ENCODE results near the gene SLC25A21.

The SLC25A21 gene

GRCh38 chr14:37045340-37046061 is 126.9 kb downstream of the SLC25A21 start:
- DNase-seq (ENCODE audit: low read depth in 2 of 2) = no peak

GRCh38 chr14:37037636-37038387 is 134.6 kb downstream of the SLC25A21 start:
- no peak for DNase-seq (ENCODE audit: low read depth in 2 of 2)

DNA sequence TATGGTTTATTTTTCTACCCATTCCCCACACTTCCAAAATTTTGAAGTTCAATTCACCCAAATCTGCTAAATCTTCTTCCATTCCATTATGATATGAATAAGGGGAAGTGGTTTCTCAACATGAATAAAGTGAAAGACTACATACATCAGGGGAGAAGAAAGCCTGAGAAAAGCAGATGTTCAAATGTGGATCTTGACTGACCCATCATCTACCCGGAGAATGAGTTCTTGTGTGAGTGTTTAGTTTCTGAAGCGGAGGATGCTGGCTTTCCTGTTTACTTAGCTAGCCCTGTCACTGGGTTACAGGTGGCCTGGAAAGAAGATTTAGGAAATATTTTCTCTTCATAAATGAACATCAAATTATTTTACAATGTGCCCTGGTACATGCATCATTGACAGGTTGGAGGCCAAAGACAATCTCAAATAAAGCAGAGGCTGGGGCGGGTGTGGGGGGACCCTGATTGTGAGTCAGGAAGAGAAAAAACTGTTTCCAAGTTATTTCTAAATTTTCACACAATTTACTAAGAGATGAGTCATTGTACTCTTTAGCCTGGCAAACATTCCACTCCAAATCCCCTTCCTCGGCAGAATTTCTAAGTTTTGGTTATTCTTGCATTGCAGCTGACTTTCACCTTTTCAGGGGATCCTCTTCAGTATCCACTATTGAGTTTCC is 135.6 kb downstream of the SLC25A21 start:
- no peak for DNase-seq (ENCODE audit: low read depth in 2 of 2)

- no peak for DNase-seq (ENCODE audit: low read depth in 2 of 2)
Observed at GRCh38 chr14:37035401-37035800, 137.0 kb downstream of the SLC25A21 start.

DNA sequence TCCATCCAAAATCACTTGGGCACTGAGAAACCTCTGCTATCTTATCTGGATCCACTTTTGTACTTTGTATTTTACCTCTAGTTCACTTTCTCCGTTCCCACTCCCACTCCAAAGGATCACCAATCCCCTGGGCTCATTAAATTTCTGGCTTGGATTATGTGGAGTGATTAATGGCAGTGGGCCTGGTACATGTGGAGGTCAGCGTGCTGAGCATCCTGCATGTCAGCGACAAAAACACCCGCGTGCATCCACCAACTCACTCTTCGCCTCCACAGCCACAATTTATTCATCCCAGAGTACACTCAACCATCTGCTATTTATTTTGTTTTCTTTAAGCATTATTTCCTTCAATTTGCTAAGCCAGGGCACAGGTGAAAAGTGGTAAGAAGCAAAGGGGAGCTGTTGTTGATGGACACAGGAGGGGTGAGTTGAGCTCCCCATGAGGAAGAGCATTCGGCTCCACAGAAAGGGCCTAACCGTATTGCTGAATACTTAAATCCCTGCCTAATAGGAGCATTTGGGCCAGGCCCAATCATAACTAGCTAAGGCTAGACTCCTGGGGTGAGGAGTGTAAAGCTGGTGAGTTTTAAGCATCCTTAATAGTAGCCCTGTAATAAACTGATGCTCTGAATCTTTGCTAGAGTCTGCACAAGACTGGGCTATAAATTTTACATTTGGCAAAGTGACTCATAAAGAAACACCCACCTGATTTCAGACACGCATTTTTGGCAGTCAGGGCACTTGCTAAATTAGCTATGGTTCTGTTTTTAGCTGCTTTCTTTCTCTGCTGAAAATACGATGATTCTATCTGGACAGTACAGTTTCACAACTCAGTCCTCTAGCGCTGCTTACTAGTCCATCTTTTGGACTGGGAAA is 137.8 kb downstream of the SLC25A21 start:
- no peak for DNase-seq (ENCODE audit: low read depth in 2 of 2)

- DNase-seq (ENCODE audit: low read depth in 2 of 2) = no peak
Observed at GRCh38 chr14:37032863-37033262, 139.5 kb downstream of the SLC25A21 start.

GRCh38 chr14:37027188-37027824 is 145.1 kb downstream of the SLC25A21 start:
- no peak for DNase-seq (ENCODE audit: low read depth in 2 of 2)

DNA sequence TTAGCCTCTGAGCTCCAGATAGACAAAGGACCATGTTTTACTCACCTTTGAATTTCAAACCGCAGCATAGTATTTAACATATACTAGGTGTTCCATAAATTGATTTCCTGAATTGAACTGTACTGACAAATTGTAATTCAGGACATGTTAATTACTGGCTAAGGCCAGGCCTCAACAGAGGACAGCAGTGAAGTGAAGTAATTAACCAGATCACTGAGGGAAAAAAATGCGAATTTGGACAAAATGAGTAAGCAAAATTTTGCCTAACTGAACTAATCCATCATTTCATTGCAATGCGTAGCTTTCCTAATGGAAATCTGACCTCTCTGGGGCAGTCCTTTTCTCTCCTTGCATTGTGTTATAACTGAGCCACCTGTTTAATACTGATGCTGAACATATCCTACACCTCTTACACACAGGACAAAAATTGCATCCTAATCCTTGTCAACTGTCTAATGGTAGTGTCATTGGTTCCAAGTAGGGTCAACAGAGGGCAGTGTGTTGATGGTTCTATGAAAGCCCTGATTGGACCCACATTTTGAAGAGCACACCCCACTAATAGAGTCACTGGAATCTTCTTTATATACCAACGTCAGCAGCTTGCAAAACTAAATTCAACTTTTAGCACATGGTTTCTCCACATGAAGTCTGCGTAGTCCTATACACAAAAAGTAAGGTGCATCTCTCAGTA is 148.4 kb downstream of the SLC25A21 start:
- DNase-seq (ENCODE audit: low read depth in 2 of 2) = no peak

DNA sequence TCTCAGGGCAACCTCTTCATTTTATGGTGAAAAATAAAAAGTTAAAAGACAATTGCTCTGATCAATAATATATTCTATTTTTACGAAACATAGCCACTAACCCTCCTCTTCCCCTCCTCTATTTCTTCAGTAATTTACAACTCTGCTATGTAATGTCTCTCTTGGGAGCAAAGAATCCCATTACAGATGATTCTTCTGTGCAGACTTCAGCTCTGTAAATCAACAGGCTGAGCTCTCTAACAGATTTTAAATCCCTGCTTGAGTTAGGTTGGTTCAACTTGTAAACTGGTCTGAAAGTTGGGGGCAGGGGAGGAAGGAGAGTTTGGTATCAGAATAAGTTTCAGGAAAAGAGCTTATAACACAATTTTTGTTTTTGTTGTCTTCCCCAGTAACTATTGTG is 151.0 kb downstream of the SLC25A21 start:
- DNase-seq (ENCODE audit: low read depth in 2 of 2) = no peak

DNA sequence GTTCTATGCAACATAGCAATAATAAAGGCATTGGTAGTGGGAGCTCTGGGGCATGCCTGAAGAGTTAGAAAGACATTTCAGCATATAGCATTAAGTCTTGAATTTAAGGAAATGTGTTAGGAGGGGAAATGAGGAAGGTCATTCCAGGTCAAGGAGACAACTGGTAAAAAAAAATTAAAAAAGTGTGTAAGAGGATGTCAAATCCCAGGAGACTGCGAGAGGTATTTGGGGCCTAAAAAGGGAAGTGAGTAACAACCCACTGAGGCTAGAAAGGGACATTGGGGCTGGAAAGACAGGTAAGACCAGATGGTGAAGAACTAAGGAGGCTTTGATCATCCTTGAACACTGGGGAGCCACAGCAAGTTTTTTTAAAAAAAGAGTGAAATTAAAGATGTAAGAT is 152.9 kb downstream of the SLC25A21 start:
- DNase-seq (ENCODE audit: low read depth in 2 of 2) = no peak

- no peak for DNase-seq (ENCODE audit: low read depth in 2 of 2)
Observed at GRCh38 chr14:37018571-37019240, 153.7 kb downstream of the SLC25A21 start.

DNA sequence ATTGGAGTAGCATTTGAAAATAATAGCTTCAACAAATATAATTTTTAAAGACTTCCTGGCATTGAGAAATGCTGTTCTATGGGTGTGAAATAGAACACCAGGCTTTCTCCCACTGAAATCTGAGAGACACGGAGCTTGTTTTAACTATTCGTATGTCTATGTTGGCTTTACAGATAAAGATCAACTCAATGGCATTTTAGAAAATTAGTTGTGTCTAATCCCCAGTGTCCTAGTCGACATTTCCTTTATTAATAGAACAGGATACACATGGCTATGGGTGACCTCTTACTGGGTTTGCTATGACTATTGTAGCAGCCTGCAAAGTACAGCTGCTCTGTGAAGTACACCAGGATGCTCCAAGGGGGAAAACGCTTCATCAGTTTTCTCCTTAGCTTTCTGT is 159.3 kb downstream of the SLC25A21 start:
- no peak for DNase-seq (ENCODE audit: low read depth in 2 of 2)

- DNase-seq (ENCODE audit: low read depth in 2 of 2) = no peak
Observed at GRCh38 chr14:36998686-36999085, 173.7 kb downstream of the SLC25A21 start.

- DNase-seq (ENCODE audit: low read depth in 2 of 2) = no peak
Observed at GRCh38 chr14:36997843-36998242, 174.6 kb downstream of the SLC25A21 start.

DNA sequence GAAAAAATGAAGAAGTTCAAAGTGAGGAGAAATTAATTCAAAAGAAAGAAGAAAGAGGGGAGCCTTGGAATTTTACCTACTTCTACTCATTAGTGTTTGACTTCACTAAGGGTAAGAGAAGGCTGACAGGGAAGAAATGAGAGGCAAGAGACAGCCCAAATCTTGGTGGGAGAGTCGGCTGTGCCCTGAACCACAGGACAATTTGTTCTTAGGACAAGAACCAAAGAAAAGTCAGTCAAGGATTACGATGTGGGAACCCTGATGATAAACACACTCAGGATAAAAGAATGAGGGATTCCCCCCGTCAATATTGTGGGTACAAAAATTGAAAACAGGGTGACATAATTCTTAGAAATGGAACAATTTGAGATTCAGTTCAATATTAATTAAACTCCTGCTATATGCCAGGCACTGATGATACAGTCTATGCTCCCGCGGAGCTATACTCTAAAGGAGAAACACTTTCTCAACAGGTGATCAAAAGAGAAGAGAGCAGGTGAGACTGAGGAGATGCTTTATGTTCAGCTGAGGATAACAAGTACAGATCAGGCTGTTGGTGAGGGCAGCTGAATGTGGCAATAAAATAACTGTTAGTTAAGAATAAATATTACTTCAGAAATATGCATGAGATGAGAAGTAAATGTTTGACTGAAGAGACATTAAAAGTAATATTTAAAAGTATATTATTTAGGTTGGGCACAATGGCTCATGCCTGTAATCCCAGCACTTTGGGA is 175.4 kb downstream of the SLC25A21 start:
- DNase-seq (ENCODE audit: low read depth in 2 of 2) = no peak

DNA sequence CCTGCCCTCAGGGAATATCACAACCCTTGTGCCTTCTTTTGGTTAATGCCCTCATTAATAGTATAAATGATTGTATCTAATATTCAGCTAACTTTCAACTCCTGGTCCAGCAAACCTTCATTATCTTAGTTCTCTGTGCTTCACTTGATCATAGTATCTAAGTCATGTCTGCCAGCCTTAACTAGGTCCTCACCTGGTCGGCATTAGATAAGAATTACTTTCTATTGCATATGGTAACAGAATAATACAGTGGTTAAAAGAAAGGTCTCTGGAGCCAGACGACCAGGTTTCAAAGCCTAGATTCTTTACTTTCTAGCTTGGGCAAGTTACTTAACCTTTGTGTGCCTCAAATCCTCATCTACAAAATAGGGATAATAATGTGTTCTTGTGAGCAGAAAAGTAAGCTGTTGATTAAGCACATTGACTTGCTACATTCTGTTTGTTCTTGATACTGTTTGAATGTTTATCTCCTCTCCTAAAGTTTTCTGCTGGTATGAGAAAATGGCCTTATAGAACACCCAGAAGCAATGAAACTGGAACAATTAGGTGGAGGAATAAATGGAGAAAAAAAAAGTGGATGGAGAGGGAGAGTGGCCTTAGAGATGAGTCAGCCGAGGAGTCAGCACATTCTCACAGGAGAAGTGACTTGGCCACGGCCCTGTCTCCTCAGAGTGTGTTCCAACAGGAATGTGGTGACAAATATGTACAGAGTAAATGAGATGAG is 176.1 kb downstream of the SLC25A21 start:
- no peak for DNase-seq (ENCODE audit: low read depth in 2 of 2)

- DNase-seq (ENCODE audit: low read depth in 2 of 2) = no peak
Observed at GRCh38 chr14:36989806-36990205, 182.6 kb downstream of the SLC25A21 start.

DNA sequence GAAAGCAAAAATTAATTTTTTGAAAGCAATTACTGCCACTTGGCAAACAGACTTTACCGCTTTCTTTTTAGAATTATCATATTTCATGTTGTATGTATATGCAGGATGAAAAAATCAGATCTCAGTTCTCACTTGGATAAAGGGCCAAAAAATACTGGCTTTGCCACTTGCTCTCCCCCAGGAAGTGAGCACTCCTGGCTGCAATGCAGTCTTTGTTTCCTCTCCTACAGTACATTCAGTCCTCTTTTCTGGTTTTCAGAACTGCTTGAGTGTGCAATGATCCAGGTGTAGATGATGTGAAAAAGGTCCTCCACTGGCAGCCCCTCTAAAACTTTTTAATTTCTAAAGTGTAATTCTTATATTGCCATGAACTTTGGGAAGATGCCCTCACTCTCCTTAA is 183.4 kb downstream of the SLC25A21 start:
- no peak for DNase-seq (ENCODE audit: low read depth in 2 of 2)

GRCh38 chr14:36988568-36988967 is 183.8 kb downstream of the SLC25A21 start:
- DNase-seq (ENCODE audit: low read depth in 2 of 2) = no peak

Measured in stimulated activated CD4-positive, alpha-beta T cell treated with anti-CD3 and anti-CD28 coated beads, Interleukin-4, amount 100 ng/mL, for 48 hours (primary cell).